HepG2 (cell line): ENCODE measurements around the gene SLC6A4. TPM values are rescaled to one million over a fixed set of nuclear protein-coding genes. Genes with fewer than 3 reads are reported as not detected.
A peak's percentile ranks its signal among the peaks of the same experiment; 100 is the strongest.

Experiments
- ATAC-seq: fragments of 200-7000 bp; cut with Tn5 transposase; 3 replicates; pipeline ENCODE4 v1.9.1; 2020; ENCODE audit warnings: mild to moderate bottlenecking, moderate library complexity
- BruUV-seq: library from RNA; stranded (reverse); fragments of 400-500 nt; replicated peaks from 2 replicates; lab custom pipeline; 2021; lab: Mats Ljungman, UMichigan
- CTCF ChIA-PET: fragments of 300-600 bp; formaldehyde crosslinking; extraction: SDS; loops from one replicate; lab custom pipeline; 2021; ENCODE audit warnings: low total read pairs, inconsistent platforms, low intra/inter-chr PET ratio; lab: Yijun Ruan, JAX
- POLR2A ChIA-PET: fragments of 350-600 bp; sonication (Branson Sonifier 250); formaldehyde crosslinking; loops from one replicate; lab custom pipeline; 2020; ENCODE audit warnings: antibody characterized with exemption, inconsistent platforms; lab: Yijun Ruan, JAX
- DNase-seq: peaks from one replicate; pipeline ENCODE4 v3.0.0-alpha.2; 2015; ENCODE audit warnings: low spot score
- FAIRE-seq: peaks from 3 replicates; lab custom pipeline; 2011; peaks lifted over from hg19 to GRCh38; lab: Jason Lieb, UNC
- H2AFZ ChIP-seq: one replicate; pipeline ENCODE4 v1.6.1; 2011; ENCODE audit warnings: low read length, inconsistent platforms
- H3K27ac ChIP-seq: fragments of 300-600 bp; 3 replicates; pipeline ENCODE4 v1.8.0; 2011; ENCODE audit warnings: mixed run types, mild to moderate bottlenecking, mixed read lengths, low read length, inconsistent platforms; ENCODE audit not compliant: insufficient read depth; ENCODE audit errors: extremely low read length
- H3K27me3 ChIP-seq, 2 experiments: fragments of 200-600 bp in 1 of 2; 2 replicates in 1 of 2; 3 replicates in 1 of 2; pipeline versions ENCODE4 v1.6.0 to v1.8.0; 2011; ENCODE audit warnings: low read length in 2 of 2, mild to moderate bottlenecking in 2 of 2, moderate library complexity in 2 of 2, inconsistent platforms in 1 of 2; ENCODE audit not compliant: insufficient read depth in 2 of 2, control insufficient read depth in 1 of 2
- H3K36me3 ChIP-seq, 2 experiments: fragments of 200-600 bp in 1 of 2; replicated peaks in 1 of 2; 2 replicates in 1 of 2; 3 replicates in 1 of 2; pipeline versions ENCODE4 v1.5.1 to v1.8.0; 2011; ENCODE audit warnings: low read length in 2 of 2, inconsistent platforms in 1 of 2; ENCODE audit not compliant: insufficient read depth in 2 of 2, control insufficient read depth in 1 of 2
- H3K4me1 ChIP-seq: 2 replicates; pipeline ENCODE4 v1.5.1; 2012; ENCODE audit warnings: low read length, inconsistent platforms; ENCODE audit not compliant: insufficient read depth
- H3K4me2 ChIP-seq: 2 replicates; pipeline ENCODE4 v1.6.0; 2011; ENCODE audit warnings: low read depth, low read length, inconsistent platforms
- H3K4me3 ChIP-seq, 3 experiments: fragments of 200-600 bp in 1 of 3; sonication (generic), shearing (Covaris generic) in 1 of 3; replicated peaks in 1 of 3; 2 replicates each; pipeline ENCODE4 v1.5.1; 2011 to 2016; ENCODE audit warnings: low read length in 3 of 3, inconsistent platforms in 2 of 3, low read depth in 2 of 3, mild to moderate bottlenecking in 2 of 3, control low read depth in 1 of 3, mixed read lengths in 1 of 3; ENCODE audit not compliant: insufficient read depth in 1 of 3
- H3K79me2 ChIP-seq: one replicate; pipeline ENCODE4 v1.6.1; 2011; ENCODE audit warnings: low read length, inconsistent platforms; ENCODE audit not compliant: insufficient read depth
- H3K9ac ChIP-seq: 2 replicates; pipeline ENCODE4 v1.6.0; 2011; ENCODE audit warnings: mild to moderate bottlenecking, low read depth, low read length, inconsistent platforms; ENCODE audit not compliant: insufficient read depth
- H3K9me3 ChIP-seq: 2 replicates; pipeline ENCODE4 v1.5.1; 2012; ENCODE audit warnings: mild to moderate bottlenecking, low read length
- H4K20me1 ChIP-seq: 2 replicates; pipeline ENCODE4 v1.6.0; 2011; ENCODE audit warnings: inconsistent platforms, mild to moderate bottlenecking, low read length, moderate library complexity; ENCODE audit not compliant: insufficient read depth
- ATF6 ChIP-seq: sonication (generic); formaldehyde crosslinking; conservative IDR thresholded peaks from 2 replicates; pipeline ENCODE4 v1.4.0; 2020; ENCODE audit warnings: missing genetic modification reagents
- CEBPB ChIP-seq: IDR thresholded peaks from 2 replicates; pipeline ENCODE4 v1.6.1; 2011; ENCODE audit warnings: low read depth, low read length, improper control_type of control experiment, borderline replicate concordance
- DZIP1 ChIP-seq: sonication (generic); formaldehyde crosslinking; IDR thresholded peaks from 2 replicates; pipeline ENCODE4 v1.5.0; 2020; ENCODE audit warnings: mild to moderate bottlenecking, missing genetic modification reagents
- ETV6 ChIP-seq: sonication (generic); formaldehyde crosslinking; conservative IDR thresholded peaks from 2 replicates; pipeline ENCODE4 v1.4.0; 2020; ENCODE audit warnings: missing genetic modification reagents
- GLMP ChIP-seq: sonication (generic); formaldehyde crosslinking; IDR thresholded peaks from 2 replicates; pipeline ENCODE4 v1.9.0; 2021; ENCODE audit warnings: missing genetic modification reagents, mild to moderate bottlenecking, borderline replicate concordance
- TMF1 ChIP-seq: sonication (generic); formaldehyde crosslinking; IDR thresholded peaks from 2 replicates; pipeline ENCODE4 v1.8.1; 2022; ENCODE audit warnings: low read depth, missing genetic modification reagents
- ZFAT ChIP-seq: sonication (generic); formaldehyde crosslinking; conservative IDR thresholded peaks from 2 replicates; pipeline ENCODE4 v1.8.1; 2023; ENCODE audit warnings: missing genetic modification reagents, inconsistent platforms
- ZFX ChIP-seq: sonication (generic); formaldehyde crosslinking; IDR thresholded peaks from 2 replicates; pipeline ENCODE4 v1.4.0; 2020; ENCODE audit warnings: mild to moderate bottlenecking, low read depth, missing genetic modification reagents, moderate library complexity
- ZNF441 ChIP-seq: sonication (generic); formaldehyde crosslinking; IDR thresholded peaks from 2 replicates; pipeline ENCODE4 v1.7.0; 2021; ENCODE audit warnings: missing genetic modification reagents, borderline replicate concordance
- ZNF616 ChIP-seq: sonication (generic); formaldehyde crosslinking; IDR thresholded peaks from 2 replicates; pipeline ENCODE4 v1.5.0; 2020; ENCODE audit warnings: low read depth, mild to moderate bottlenecking, missing genetic modification reagents
- WGBS: methylation state at CpG from one replicate; pipeline ENCODE4 v1.1.6; 2017; ENCODE audit warnings: low lambda C conversion rate; 5-methylcytosine and 5-hydroxymethylcytosine counted together
- in situ Hi-C: cut with HindIII; loops from 2 replicates; pipeline ENCODE4 v1.10.0; 2017; ENCODE audit warnings: low pct_unique_long_range_greater_than_20kb; ENCODE audit not compliant: extremely low pct_ligation_motif_present
- intact Hi-C: fragments of 100-400 bp; cut with micrococcal nuclease; formaldehyde crosslinking; loops from one replicate; pipeline ENCODE4 v1.10.0; 2022; ENCODE audit not compliant: unreplicated experiment
- polyA plus RNA-seq, 8 experiments: library from polyadenylated mRNA; depleted of rRNA in 3 of 8; stranded (reverse) in 7 of 8; unstranded in 1 of 8; fragments of >200 nt; fragmentation: Illumina TruSeq in 4 of 8; extraction: Trizol in 4 of 8; gene quantifications; 2 replicates each; pipeline versions ENCODE4 v1.2.1 to v1.2.3, GENCODE V29; 2011 to 2016; ENCODE audit warnings: low read depth in 4 of 8, missing spikeins in 1 of 8, mixed read lengths in 1 of 8; ENCODE audit not compliant: insufficient read depth in 1 of 8
- total RNA-seq, 5 experiments: library from RNA; depleted of rRNA; stranded (reverse); fragments of >200 nt; fragmentation: Illumina TruSeq; extraction: Trizol; gene quantifications; 2 replicates each; pipeline ENCODE4 v1.2.3, GENCODE V29; 2016; ENCODE audit warnings: low read depth in 1 of 5

The SLC6A4 gene
- total and polyA plus RNA-seq, 2 of the 13 experiments (the other 11 are each of a cell fraction or from before 2014, with no cell fraction given), result 7.6 to 20.3 TPM

- no peak overlapping the region for H3K9ac ChIP-seq
- intact Hi-C loops (no loop called here), in situ Hi-C loops (no loop called here)
- H3K4me2 ChIP-seq, result no peak overlapping the region
- DNase-seq (no peak), FAIRE-seq (no peak), ATAC-seq (no peak)
- no peak overlapping the region for H3K27ac ChIP-seq
- H4K20me1 ChIP-seq, result no peaks in the 10 kb centered on the region
- H2AFZ ChIP-seq, result no peak overlapping the region
- H3K4me1 ChIP-seq, result no peaks in the 10 kb centered on the region
- H3K79me2 ChIP-seq, result peaks cover 18% of the 10 kb centered on the region
- H3K36me3 ChIP-seq, result peaks cover 3 to 32% of the 10 kb centered on the region in 2 experiments; a peak in 4 of 5 replicates
- CTCF ChIA-PET, result no interaction called here
- POLR2A ChIA-PET, result no interaction called here
- TF ChIP-seq ZNF441 (CRISPR knock-in tag) (no peak), CEBPB (0 out of 2 replicates have a peak, but pooled peaks have one; percentile 41)
- 96% methylated on average over 3 of the region's 3 CpGs for WGBS
- peaks cover 25% of the 10 kb centered on the region for H3K9me3 ChIP-seq
- no peak overlapping the region for H3K4me3 ChIP-seq
- H3K27me3 ChIP-seq, result no peaks in the 10 kb centered on the region
- BruUV-seq, result no TSS peak
Observed at GRCh38 chr17:30160419-30161172, 74.9 kb downstream of the SLC6A4 start.

GRCh38 chr17:30158896-30159625, 76.4 kb downstream of the SLC6A4 start:
- Histone ChIP-seq H3K4me1 (no peaks in the 10 kb centered on the region), H3K36me3 (peaks cover 2 to 24% of the 10 kb centered on the region in 2 experiments; a peak in 3 of 5 replicates), H3K27ac (no peak overlapping the region), H3K79me2 (peaks cover 18% of the 10 kb centered on the region), H3K4me2 (no peak overlapping the region), H3K9ac (no peak overlapping the region), H3K4me3 (no peak overlapping the region), H4K20me1 (no peaks in the 10 kb centered on the region), H3K9me3 (peaks cover 25% of the 10 kb centered on the region), H2AFZ (no peak overlapping the region), H3K27me3 (no peaks in the 10 kb centered on the region)
- no peak for ATAC-seq
- ChIA-PET CTCF (no interaction called here), POLR2A (no interaction called here)
- intact Hi-C loops, result no loop called here
- BruUV-seq, result no TSS peak
- WGBS, result 95% methylated on average over 3 of the region's 3 CpGs
- in situ Hi-C loops, result no loop called here
- no peak for FAIRE-seq
- DNase-seq, result no peak
- no peak for TF ChIP-seq DZIP1 (CRISPR knock-in tag)
- TF ChIP-seq TMF1 (CRISPR knock-in tag), result no peak
- TF ChIP-seq ATF6 (CRISPR knock-in tag), result no peak
- TF ChIP-seq ZFX (CRISPR knock-in tag), result no peak
- TF ChIP-seq ZNF616 (CRISPR knock-in tag), result no peak
- TF ChIP-seq GLMP (CRISPR knock-in tag), result no peak
- TF ChIP-seq ZFAT (CRISPR knock-in tag), result no peak
- TF ChIP-seq ETV6 (CRISPR knock-in tag), result no peak
